PC-3 (cell line): ENCODE data around the gene LY86. TPM values are rescaled to one million over a fixed set of nuclear protein-coding genes. Genes with fewer than 3 reads are reported as not detected.

ENCODE experiments used
- ATAC-seq: fragments of 200-7000 bp; cut with Tn5 transposase; 2 replicates; pipeline ENCODE4 v1.9.1; 2020; ENCODE audit warnings: mild to moderate bottlenecking, moderate library complexity
- BruUV-seq: library from RNA; stranded (reverse); fragments of 400-500 nt; replicated peaks from 2 replicates; lab custom pipeline; 2021; lab: Mats Ljungman, UMichigan
- CTCF ChIA-PET: fragments of 300-600 bp; sonication (Branson Sonifier 250); formaldehyde crosslinking; loops from one replicate; lab custom pipeline; 2022; ENCODE audit warnings: antibody characterized with exemption; lab: Charles Lee
- POLR2A ChIA-PET: fragments of 300-600 bp; sonication (Branson Sonifier 250); formaldehyde crosslinking; loops from one replicate; lab custom pipeline; 2022; ENCODE audit warnings: antibody characterized with exemption; ENCODE audit not compliant: unreplicated experiment; lab: Charles Lee
- DNase-seq: peaks from one replicate; pipeline ENCODE4 v3.0.0-alpha.2; 2015
- H2AFZ ChIP-seq: fragments of 300-600 bp; sonication (generic); 2 replicates; pipeline ENCODE4 v1.6.0; 2016; ENCODE audit warnings: antibody characterized with exemption, low read length
- H3F3A ChIP-seq: fragments of 300-600 bp; sonication (generic); one replicate; pipeline ENCODE4 v1.6.0; 2017; ENCODE audit warnings: antibody characterized with exemption, low read length, control low read depth, mild to moderate bottlenecking; ENCODE audit not compliant: unreplicated experiment
- H3K27ac ChIP-seq: fragments of 300-600 bp; sonication (generic); 2 replicates; pipeline ENCODE4 v1.5.1; 2016; ENCODE audit warnings: mild to moderate bottlenecking, low read length
- H3K27me3 ChIP-seq: fragments of 300-600 bp; sonication (generic); 2 replicates; pipeline ENCODE4 v1.6.1; 2016; ENCODE audit warnings: low read length, mixed read lengths
- H3K36me3 ChIP-seq: fragments of 300-600 bp; sonication (generic); 2 replicates; pipeline ENCODE4 v1.6.1; 2016; ENCODE audit warnings: low read depth, mixed run types, low read length, mixed read lengths
- H3K4me1 ChIP-seq: fragments of 300-600 bp; sonication (generic); 2 replicates; pipeline ENCODE4 v1.5.1; 2016; ENCODE audit warnings: low read length; ENCODE audit not compliant: insufficient read depth
- H3K4me2 ChIP-seq: fragments of 300-600 bp; sonication (generic); 2 replicates; pipeline ENCODE4 v1.6.0; 2016; ENCODE audit warnings: low read length
- H3K4me3 ChIP-seq: fragments of 300-600 bp; sonication (generic); 2 replicates; pipeline ENCODE4 v1.5.1; 2016; ENCODE audit warnings: mild to moderate bottlenecking, low read length, mixed read lengths
- H3K79me2 ChIP-seq: fragments of 300-600 bp; sonication (generic); 2 replicates; pipeline ENCODE4 v1.6.1; 2017; ENCODE audit warnings: low read length, mixed read lengths
- H3K9ac ChIP-seq: fragments of 300-600 bp; sonication (generic); 2 replicates; pipeline ENCODE4 v1.6.0; 2016; ENCODE audit warnings: mild to moderate bottlenecking, low read length
- H3K9me2 ChIP-seq: fragments of 300-600 bp; sonication (generic); replicated peaks from 2 replicates; pipeline ENCODE4 v1.6.1; 2016; ENCODE audit warnings: mixed run types, low read length, mixed read lengths
- H3K9me3 ChIP-seq: fragments of 300-600 bp; sonication (generic); 2 replicates; pipeline ENCODE4 v1.6.1; 2016; ENCODE audit warnings: low read length, mixed read lengths
- H4K20me1 ChIP-seq: fragments of 300-600 bp; sonication (generic); 2 replicates; pipeline ENCODE4 v1.6.1; 2016; ENCODE audit warnings: low read length, mixed read lengths
- CTCF ChIP-seq: fragments of 300-600 bp; sonication (generic); conservative IDR thresholded peaks from 2 replicates; pipeline ENCODE4 v1.5.1; 2017; ENCODE audit warnings: antibody characterized with exemption, low read depth, mild to moderate bottlenecking, low read length
- EZH2 ChIP-seq: fragments of 300-600 bp; sonication (generic); IDR thresholded peaks from one replicate; pipeline ENCODE4 v1.6.1; 2017; ENCODE audit warnings: antibody characterized with exemption, mild to moderate bottlenecking, low read length; ENCODE audit not compliant: unreplicated experiment
- EZH2phosphoT487 ChIP-seq: fragments of 300-600 bp; sonication (generic); IDR thresholded peaks from 2 replicates; pipeline ENCODE4 v1.6.1; 2018; ENCODE audit warnings: mild to moderate bottlenecking, antibody characterized with exemption, low read length, borderline replicate concordance
- intact Hi-C: fragments of 100-400 bp; cut with micrococcal nuclease; formaldehyde crosslinking; loops from 2 replicates; pipeline ENCODE4 v1.9.0; 2023
- total RNA-seq: library from RNA; depleted of rRNA; stranded (reverse); fragments of >200 nt; gene quantifications from 2 replicates; pipeline ENCODE4 v1.2.3, GENCODE V29; 2014

Gene LY86
- total RNA-seq, 1 experiment from 2014 or later: not detected

GRCh38 chr6:6640926-6641325 is 52.4 kb downstream of the LY86 start:
- H3K4me3 ChIP-seq: no peak overlapping the region
- no peak overlapping the region for H3K4me2 ChIP-seq
- ChIA-PET POLR2A (no interaction called here), CTCF (no interaction called here)
- H3K9me3 ChIP-seq: no peaks in the 10 kb centered on the region
- no peak overlapping the region for H3K27ac ChIP-seq
- intact Hi-C loops: no loop called here
- H3K27me3 ChIP-seq: peaks cover 58% of the 10 kb centered on the region
- no peak for DNase-seq
- H3K79me2 ChIP-seq: no peaks in the 10 kb centered on the region
- no peaks in the 10 kb centered on the region for H3F3A ChIP-seq
- no peaks in the 10 kb centered on the region for H3K36me3 ChIP-seq
- H3K9ac ChIP-seq: no peak overlapping the region
- no TSS peak for BruUV-seq
- no peaks in the 10 kb centered on the region for H4K20me1 ChIP-seq
- H2AFZ ChIP-seq: no peak overlapping the region
- H3K4me1 ChIP-seq: no peaks in the 10 kb centered on the region
- no peak for TF ChIP-seq EZH2phosphoT487
- TF ChIP-seq EZH2: no peak
- TF ChIP-seq CTCF: no peak
- no peak for ATAC-seq
- no peaks in the 10 kb centered on the region for H3K9me2 ChIP-seq

- Histone ChIP-seq H3K9ac (no peak overlapping the region), H3K79me2 (no peaks in the 10 kb centered on the region), H3K4me1 (no peaks in the 10 kb centered on the region), H3K27ac (no peak overlapping the region), H3K27me3 (peaks cover 62% of the 10 kb centered on the region), H3F3A (no peaks in the 10 kb centered on the region), H2AFZ (no peak overlapping the region), H3K4me2 (no peak overlapping the region), H3K4me3 (no peak overlapping the region), H3K9me3 (no peaks in the 10 kb centered on the region), H3K9me2 (no peaks in the 10 kb centered on the region), H4K20me1 (no peaks in the 10 kb centered on the region), H3K36me3 (no peaks in the 10 kb centered on the region)
- ATAC-seq: no peak
- intact Hi-C loops: no loop called here
- TF ChIP-seq EZH2phosphoT487: no peak
- TF ChIP-seq CTCF: no peak
- no peak for TF ChIP-seq EZH2
- POLR2A ChIA-PET: no interaction called here
- no TSS peak for BruUV-seq
- CTCF ChIA-PET: no interaction called here
- no peak for DNase-seq
These were observed 54.9 kb downstream of the LY86 start for GRCh38 chr6:6643398-6643797.

GRCh38 chr6:6645261-6645917 is 56.9 kb downstream of the LY86 start:
- no peak overlapping the region for H3K4me3 ChIP-seq
- DNase-seq (no peak), ATAC-seq (no peak)
- BruUV-seq: no TSS peak
- no peaks in the 10 kb centered on the region for H3K36me3 ChIP-seq
- H3K79me2 ChIP-seq: no peaks in the 10 kb centered on the region
- H4K20me1 ChIP-seq: no peaks in the 10 kb centered on the region
- intact Hi-C loops: no loop called here
- no peaks in the 10 kb centered on the region for H3F3A ChIP-seq
- H3K9ac ChIP-seq: no peak overlapping the region
- H2AFZ ChIP-seq: no peak overlapping the region
- POLR2A ChIA-PET: no interaction called here
- no peak for TF ChIP-seq CTCF
- no peak for TF ChIP-seq EZH2
- no peak for TF ChIP-seq EZH2phosphoT487
- H3K4me1 ChIP-seq: no peaks in the 10 kb centered on the region
- H3K27me3 ChIP-seq: peaks cover 55% of the 10 kb centered on the region
- no peak overlapping the region for H3K4me2 ChIP-seq
- no peaks in the 10 kb centered on the region for H3K9me2 ChIP-seq
- H3K27ac ChIP-seq: no peak overlapping the region
- CTCF ChIA-PET: no interaction called here
- H3K9me3 ChIP-seq: no peaks in the 10 kb centered on the region
